HG02840 (cell line): Measurements from ENCODE around the gene TMEM271.

ENCODE experiments used
- ATAC-seq: cut with Tn5 transposase; IDR thresholded peaks from one replicate; pipeline ENCODE4 v1.9.1; 2021; ENCODE audit warnings: mild to moderate bottlenecking, moderate library complexity, moderate number of reproducible peaks; ENCODE audit not compliant: unreplicated experiment, low FRiP score

TMEM271 gene

GRCh38 chr4:581753-582361 lies 5.8 kb upstream of the TMEM271 start:
- ATAC-seq: no peak

GRCh38 chr4:581181-581580 lies 5.1 kb upstream of the TMEM271 start:
- no peak for ATAC-seq

GRCh38 chr4:579543-580175 lies 3.6 kb upstream of the TMEM271 start:
- ATAC-seq: no peak

GRCh38 chr4:578451-579443 lies 2.7 kb upstream of the TMEM271 start:
- no peak for ATAC-seq

GRCh38 chr4:577499-578450 lies 1.7 kb upstream of the TMEM271 start:
- ATAC-seq: no peak

GRCh38 chr4:576991-577498 lies 950 bp upstream of the TMEM271 start:
- no peak for ATAC-seq

GRCh38 chr4:575281-576141 lies 584 bp downstream of the TMEM271 start:
- no peak for ATAC-seq

- no peak for ATAC-seq
Measured at GRCh38 chr4:574346-575161, 1.5 kb downstream of the TMEM271 start.

- no peak for ATAC-seq
Measured at GRCh38 chr4:573122-573892, 2.8 kb downstream of the TMEM271 start.

GRCh38 chr4:572594-572993 lies 3.5 kb downstream of the TMEM271 start:
- no peak for ATAC-seq

- no peak for ATAC-seq
Measured at GRCh38 chr4:571838-572572, 4.1 kb downstream of the TMEM271 start.

- ATAC-seq: no peak
Measured at GRCh38 chr4:570754-571153, 5.3 kb downstream of the TMEM271 start.

- no peak for ATAC-seq
Measured at GRCh38 chr4:569958-570667, 6.0 kb downstream of the TMEM271 start.

- ATAC-seq: no peak
Measured at GRCh38 chr4:568962-569361, 7.1 kb downstream of the TMEM271 start.

- no peak for ATAC-seq
Measured at GRCh38 chr4:568351-568652, 7.8 kb downstream of the TMEM271 start.
